ENCODE measurements around the gene CCR1.

- no peak for TF ChIP-seq CTCF (IDR thresholded peaks at IDR 0.05)
- TF ChIP-seq POLR2A (IDR thresholded peaks at IDR 0.05): no peak
These were observed 11.7 kb downstream of the CCR1 start for GRCh38 chr3:46196261-46196957.

Data from Peyer's patch (tissue), 4 donors.